ENCODE data around the gene TFR2. TPM values are rescaled to one million over a fixed set of nuclear protein-coding genes. Genes with fewer than 3 reads are reported as not detected.
"Not testable (repeated sequence)": the region's sequence is repeated elsewhere in the genome, so short reads cannot be mapped to it uniquely, and the experiment has no call there.

The TFR2 gene
- total RNA-seq, 2 donors from 2014 or later: 0.57 to 0.83 TPM

DNA sequence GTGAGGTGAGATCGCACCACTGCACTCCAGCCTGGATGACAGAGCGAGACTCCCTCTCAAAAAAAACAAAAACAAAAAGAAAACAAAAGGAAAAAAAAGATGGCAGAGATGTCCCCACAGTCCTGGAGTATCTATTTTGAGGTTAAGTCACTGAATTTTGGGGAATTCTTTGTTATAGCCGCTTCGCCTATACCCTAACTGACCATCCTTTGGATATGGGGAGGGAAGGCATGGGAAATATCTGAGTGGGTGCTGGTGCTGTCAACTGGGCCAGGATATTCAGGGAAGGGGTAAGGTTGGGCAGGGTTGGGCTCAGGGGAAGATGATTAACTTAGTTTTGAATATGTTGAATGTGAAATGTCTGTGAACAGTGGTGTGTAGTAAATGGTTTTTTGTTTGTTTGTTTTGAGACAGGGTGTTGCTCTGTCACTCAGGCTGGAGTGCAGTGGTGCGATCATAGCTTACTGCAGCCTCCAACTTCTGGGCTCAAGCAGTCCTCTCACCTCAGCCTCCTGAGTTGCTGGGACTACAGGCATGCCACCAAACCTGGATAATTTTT, 23.9 kb upstream of the TFR2 start:
- intact Hi-C loops (cut with DNase I): no loop called here
- no peak for DNase-seq (ENCODE audit: low spot score)

DNA sequence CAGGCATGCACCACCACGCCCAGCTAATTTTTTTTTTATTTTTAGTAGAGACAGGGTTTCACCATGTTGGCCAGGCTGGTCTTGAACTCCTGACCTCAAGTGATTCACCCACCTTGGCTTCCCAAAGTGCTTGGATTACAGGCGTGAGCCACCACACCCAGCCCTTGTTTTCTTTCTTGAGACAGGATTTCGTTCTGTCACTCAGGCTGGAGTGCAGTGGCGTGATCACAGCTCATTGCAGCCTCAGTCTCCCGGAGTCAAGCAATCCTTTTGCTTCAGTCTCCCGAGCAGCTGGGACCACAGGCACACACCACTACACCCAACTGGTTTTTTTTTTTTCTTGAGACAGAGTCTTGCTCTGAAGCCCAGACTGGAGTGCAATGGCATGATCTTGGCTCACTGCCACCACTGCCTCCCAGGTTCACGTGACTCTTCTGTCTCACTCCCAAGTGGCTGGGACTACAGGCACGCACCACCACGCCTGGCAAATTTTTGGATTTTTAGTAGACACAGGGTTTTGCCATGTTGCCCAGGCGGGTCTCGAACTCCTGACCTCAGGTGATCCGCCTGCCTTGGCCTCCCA, 20.9 kb upstream of the TFR2 start:
- DNase-seq (ENCODE audit: low spot score); intact Hi-C loops (cut with DNase I): not testable (repeated sequence)

DNA sequence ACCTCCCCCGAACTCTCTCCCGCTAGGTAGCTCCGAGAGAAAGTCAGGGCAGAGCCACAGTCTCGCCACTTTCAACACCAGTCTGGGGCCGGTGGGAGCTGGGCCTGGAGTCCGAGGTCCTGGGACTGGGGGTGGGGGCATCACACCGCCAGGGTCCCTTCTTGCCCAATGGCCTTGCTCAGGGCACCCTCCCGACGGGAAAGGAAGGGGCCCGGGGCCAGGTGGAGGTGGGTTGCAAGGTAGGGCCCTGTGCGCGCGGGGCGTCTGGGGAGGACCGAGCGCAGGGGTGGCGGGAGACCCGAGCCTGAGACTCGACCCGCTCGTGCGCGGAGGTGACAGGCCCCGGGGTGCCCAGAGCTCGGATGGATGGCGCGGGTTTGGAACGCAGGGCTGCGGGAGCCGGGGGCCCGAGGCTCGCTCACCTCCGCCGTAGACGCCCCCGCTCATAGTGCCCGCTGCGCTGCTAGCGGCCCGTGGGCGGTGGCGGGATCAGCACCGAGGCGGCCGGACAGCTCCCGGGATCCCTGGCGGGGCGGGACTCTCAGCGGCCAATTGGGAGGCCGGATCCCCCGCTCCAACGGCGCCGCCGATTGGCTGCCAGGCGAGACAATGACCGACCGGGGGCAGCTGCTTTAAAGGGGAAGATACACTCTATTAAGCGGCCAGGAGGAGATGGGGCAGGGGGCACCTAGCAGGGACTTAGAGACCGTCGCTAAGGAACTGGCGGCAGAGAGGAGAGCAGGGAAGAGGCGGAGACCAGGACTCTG, 14.7 kb upstream of the TFR2 start, which contains the start of gene ACTL6B:
Gene ACTL6B (minus strand): TSS at position 541 of the 767 bp plus-strand sequence. CDS start 94 bp downstream, at position 447.
- peak; percentile 90 for DNase-seq (ENCODE audit: low spot score)
- intact Hi-C loops (cut with DNase I): no loop called here

DNA sequence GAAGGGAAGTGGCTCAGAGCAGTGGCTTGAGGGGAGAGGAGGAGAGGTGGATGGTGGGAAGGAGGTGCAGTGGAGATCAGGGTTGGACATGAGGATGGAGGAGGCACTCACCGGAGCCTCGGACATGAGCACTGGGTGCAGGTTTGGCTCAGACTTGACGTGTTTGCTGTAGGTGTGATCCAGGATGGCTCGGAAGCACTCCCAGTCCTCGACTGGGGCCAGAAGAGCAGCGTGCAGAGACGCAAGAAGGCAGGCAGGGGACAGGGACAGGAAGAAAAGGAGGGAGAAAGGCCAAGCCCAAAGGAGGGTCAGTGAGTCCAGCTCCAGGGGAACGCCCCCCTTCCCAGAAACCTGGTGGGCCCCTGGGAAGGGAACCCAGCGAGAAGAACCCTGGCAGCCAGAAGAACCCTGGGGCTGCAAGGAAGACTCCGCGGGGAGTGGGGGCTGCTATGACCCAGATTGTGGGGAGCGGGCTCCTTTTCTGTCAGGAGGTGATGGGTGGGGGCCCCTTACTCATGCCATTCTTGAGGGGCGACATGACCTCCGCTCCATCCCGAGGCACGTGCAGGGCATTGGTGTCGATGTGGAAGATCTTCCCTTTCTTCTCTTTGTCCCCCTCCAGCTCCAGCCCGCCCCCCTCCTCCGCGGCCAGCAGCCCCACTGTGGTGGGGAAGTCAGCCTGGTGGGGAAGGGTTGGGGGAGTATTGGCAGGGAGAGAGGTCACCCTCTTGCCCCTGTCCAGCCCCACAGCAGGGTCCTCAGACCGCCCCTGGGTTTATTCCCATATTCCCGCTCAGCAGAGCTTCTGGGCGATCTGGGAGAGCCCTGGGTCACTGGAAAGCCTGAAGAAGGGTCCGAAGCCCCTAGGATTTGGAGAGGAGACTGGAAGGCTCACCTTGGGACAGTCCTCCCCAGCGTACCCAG, 13.8 kb upstream of the TFR2 start:
- intact Hi-C loops (cut with DNase I): no loop called here
- no peak for DNase-seq (ENCODE audit: low spot score)

DNA sequence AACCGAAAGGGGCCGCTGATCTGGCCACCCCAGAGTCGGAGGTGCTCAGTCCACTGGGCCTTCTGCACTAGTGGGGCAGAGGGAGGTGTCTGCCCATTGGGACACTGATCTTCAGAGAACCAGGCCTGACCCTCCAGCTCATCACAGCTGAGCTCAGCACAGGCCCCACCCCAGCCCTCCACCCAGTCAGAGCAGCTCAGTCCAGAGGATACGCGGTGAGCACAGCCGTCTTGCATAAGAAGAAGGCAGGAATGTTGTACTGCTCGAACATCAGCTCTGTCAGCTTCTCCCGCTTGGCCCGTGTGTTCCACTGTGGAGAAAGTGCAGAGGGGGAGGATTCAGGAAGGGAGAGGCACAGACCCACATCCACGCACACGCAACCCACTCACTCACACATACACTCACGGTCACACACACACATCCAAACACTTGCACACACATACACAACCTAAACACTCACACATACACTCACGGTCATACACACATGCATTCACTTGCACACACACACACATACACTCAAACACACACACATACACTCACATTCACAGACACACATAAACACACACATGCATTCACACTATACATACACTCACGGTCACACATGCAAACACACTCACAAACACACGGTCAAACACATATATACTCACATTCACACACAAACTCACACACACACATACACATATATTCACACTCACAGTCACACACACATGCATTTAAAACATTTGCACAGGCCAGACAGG, 8.6 kb upstream of the TFR2 start:
- no peak for DNase-seq (ENCODE audit: low spot score)
- intact Hi-C loops (cut with DNase I): no loop called here

DNA sequence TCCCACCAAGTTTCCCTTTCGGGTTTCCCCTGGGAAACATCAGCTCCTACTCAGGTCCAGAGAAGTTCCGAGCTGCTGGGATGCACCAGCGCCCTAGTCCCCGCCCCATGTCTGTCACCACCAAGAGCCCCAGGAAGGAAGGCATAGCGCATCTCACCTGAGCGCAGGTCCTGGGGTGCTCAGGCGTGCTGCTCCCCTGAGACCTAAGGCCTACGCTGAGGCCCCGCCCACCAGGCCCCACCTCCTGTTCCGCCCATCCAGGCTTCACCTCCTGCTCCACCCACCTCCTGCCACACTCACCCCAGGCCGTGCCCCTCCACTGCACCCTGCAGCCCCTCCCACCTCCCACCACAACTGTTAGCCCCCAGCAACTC, 1.2 kb upstream of the TFR2 start:
- no peak for DNase-seq (ENCODE audit: low spot score)
- intact Hi-C loops (cut with DNase I): no loop called here

DNA sequence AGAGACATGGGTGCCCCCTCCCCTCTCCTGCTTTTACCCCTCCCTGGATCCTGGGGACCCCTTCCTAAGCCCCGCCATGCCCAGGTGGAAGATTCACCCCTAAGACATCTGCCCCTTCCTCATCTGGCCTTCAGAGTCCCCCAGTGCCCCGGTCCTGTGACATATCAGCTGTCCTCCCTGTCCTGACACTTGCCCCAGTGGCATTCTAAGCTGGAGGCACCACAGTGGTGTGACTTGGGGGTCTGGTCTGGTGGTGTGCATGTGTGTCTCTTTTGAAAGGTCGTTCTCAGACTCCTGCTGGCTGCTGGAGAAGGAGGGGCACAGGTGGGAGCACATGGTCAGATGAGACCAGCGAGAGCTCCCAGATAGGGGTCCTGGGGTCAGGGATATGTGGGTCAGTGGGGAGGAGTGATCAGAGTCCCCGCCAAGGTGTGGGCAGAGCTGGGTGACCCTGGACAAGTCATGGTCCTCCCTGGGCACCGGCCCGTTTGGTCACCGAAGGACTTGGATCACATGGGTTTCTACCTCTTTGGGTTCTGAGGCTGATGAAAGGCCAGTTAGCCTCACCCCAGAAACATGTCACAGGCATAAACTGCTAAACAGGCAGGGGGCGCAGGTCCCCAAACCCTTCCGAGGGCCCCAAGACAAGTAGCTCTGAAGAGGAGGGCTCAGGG, 645 bp upstream of the TFR2 start:
- intact Hi-C loops (cut with DNase I): no loop called here
- DNase-seq (ENCODE audit: low spot score): no peak

DNA sequence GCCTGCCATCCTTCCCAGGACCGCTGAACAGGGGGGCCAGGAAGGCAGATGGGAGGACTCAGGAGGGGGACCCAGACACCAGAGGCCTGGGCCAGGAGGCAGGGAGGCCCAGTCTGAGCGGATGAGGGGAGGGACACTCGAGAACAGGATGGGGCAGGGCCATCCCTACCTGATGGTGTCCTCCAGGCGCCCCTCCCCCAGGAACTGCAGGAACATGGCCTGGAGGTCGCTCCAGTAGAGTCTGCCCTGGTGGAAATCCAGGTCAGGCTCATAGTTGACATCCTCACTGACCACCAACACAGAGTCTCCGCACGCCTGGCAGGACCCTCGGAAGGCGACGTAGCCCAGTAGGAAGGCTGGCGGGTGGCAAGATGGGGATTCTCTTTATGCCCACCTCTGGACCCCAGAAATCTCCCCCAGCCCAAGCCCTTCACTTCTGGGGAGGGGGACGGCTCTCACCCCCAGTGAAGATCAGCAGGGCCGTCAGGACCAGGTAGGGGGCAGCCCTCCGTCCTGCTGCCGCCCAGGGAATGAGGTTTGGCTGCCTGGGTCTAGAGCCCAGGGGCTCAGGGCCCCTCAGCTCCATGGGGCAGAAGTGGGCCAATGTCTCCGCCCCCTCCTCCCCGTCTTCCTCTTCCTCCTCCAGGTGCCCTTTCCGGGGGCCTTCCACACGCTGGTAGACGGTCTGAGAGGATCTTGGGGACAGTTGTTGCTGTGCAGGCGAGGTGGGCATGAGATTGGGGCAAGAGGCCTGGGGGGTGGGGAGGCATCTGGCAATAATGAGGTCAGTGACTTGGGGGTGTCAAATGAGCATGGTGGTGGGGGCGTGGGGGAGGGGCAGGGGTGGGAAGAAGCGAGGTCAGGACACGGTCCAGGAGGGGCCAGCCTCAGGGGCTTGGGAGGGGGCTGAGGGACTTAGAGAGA, 573 bp downstream of the TFR2 start:
- intact Hi-C loops (cut with DNase I): no loop called here
- DNase-seq (ENCODE audit: low spot score): no peak

DNA sequence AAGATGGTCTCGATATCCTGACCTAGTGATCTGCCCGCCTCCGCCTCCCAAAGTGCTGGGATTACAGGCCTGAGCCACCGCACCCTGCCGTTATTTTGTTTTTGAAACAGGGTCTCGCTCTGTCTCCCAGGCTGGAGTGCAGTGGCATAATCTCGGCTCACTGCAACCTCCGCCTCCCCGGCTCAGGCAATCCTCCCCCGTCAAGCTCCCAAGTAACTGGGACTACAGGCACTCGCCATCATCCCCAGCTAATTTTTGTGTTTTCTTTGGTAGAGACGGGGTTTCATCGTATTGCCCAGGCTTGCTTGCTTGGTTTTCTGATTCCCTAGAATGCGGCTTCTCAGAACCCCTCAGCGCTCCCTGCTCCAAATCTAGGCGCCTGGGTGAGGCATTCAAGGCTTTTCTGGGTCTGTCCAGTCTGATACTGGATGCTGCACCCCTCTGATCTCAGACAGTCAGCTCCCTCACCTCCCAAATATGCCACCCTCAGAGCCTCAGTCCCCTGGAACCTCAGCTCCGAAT, 1.3 kb downstream of the TFR2 start:
- no peak for DNase-seq (ENCODE audit: low spot score)
- intact Hi-C loops (cut with DNase I): no loop called here

DNA sequence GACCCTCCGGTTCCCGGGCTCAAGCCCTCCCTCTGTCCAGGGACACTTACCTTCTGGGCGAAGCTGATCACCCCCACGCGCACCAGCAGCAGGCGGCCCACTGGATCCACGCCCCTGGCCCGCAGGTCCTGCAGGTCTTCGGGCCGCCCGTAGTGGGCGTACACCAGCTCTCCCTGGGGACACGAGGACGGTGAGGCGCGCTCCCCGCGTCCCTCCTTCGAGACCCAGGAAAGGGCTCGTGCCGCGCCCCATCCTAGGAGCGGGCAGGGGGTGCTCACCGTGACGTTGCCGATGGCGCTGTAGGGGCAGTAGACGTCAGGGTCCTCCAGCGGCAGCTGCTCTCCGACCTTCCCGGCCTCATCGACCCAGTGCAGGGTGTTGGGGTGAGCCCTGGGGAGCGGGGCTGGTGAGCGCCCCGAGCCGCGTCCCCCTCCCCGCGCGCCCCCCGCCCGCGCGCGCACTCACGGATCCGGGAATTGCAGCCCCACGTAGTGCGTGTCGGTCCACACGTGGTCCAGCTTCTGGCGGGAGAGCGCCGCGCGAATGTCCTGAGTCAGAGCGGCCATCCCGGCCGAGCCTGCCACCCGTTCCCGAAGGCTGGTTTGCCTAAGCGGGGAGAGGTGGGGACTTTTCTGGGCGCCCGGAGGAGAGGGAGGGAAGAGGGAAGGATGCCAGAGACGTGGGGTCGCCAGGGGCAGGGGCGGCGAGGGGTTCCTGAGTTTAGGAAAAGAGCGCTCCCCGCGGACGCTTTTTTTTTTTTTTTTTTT, 8.2 kb downstream of the TFR2 start:
- intact Hi-C loops (cut with DNase I): no loop called here
- DNase-seq (ENCODE audit: low spot score): no peak

DNA sequence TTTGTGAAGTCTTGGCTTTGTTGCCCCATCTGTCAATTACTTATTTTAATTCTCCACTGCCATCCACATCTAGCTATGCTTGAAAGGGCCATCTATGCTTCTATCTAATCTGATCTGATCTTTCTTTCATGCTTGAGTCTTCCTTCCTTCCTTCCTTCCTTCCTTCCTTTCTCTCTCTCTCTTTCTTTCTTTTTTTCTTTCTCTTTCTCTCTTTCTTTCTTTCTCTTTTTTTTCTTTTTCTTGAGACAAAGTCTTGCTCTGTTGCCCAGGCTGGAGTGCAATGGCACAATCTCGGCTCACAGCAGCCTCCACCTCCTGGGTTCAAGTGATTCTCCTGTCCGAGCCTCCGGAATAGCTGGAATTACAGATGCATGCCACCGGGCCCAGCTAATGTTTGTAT, 11.3 kb downstream of the TFR2 start:
- intact Hi-C loops (cut with DNase I): no loop called here
- no peak for DNase-seq (ENCODE audit: low spot score)

DNA sequence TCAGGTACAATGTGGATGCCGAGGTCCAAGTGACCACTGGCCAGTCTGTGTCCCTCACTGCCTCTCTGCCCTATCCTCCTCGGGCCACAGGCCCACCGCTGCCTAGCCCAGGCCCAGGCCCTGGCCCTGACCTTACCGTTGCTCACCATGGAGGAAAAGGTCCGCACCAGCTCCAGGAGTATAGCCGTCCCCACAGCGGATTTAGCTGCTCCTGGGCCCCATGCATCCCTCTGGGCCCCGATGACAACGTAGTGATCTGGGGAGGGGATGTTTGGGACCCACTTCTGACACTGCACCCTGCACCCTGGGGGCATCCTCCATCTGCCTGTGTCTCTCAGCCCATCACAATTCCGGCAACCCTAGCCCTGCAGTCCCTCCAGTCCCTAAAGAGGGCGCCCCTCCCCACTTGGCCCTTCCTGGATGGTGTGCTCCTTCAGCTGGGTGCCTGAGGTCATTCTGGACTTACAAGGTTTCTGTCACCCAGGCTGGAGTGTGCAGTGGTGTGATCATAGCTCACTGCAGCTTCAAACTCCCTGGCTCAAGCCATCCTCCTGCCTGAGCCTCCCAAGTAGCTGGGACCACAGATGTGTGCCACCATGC, 12.1 kb downstream of the TFR2 start:
- intact Hi-C loops (cut with DNase I): no loop called here
- DNase-seq (ENCODE audit: low spot score): no peak

DNA sequence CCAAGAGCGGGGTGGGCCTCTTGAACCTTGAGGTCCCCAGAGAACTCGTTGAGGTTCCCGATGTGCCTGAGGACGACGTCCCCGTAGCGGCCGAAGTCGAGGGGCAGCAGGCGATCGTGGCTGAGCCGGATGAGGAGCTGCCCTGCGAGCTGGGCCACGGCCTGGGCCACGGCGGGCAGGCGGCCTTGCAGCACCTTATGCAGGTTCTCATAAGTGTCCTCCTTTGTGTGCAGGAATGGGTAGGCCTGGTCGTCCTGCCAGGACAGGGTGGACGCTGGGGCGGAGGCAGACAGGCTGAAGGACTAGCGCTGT, 14.2 kb downstream of the TFR2 start:
- intact Hi-C loops (cut with DNase I): no loop called here
- no peak for DNase-seq (ENCODE audit: low spot score)

DNA sequence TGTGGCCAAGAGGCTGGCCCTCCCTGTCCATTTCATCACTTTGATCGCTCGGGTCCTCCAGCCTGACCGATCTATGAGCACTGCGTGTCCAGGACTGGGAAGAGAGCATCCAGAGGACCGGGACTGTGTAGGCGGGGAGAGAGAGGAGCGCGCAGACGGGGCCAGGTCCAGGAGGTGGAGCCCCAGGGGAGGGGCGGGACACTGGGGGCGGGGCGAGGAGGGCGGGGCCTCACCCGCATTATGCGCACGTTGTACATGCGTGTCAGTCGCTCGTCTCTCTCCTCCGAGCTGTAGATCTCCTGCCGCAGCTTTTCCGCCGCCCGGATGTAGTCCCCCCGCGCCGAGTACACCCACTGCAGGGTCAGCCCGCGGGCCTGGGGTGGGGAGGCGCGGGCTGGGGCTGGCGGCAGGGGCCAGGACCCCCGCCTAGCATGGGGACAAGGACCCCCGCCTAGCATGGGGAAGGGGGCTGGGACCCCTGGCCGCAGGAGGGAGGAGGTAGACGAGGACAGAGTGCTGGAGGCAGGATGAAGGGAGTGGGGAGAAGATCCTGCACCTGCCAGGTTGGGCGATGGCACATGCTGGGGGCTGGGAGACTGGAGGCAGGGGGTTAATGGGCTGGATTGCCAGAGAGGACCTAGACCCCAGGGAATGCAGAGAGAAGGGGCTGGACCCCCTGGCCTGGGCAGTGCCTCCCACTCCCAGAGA, 14.7 kb downstream of the TFR2 start:
- peak; percentile 94 for DNase-seq (ENCODE audit: low spot score)
- intact Hi-C loops (cut with DNase I): no loop called here

DNA sequence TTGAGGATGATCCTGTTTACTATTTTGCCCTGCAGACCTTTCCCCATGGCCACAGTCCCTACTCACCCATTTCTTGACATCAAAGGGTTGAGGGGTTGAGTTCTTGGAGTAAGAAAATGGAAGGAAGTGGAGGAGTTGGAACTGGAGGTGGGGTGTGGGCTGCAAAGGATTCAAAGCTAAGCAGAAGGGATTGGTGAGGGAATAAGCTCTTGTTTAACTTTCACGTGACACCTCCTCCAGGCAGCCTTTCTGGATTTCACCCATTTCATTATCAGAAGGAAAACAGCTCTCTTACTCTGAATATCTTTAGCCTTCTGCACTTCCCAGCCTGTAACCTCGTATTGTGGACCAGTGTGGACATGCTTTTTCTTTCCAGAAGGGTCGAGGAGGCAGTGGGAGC, 15.3 kb downstream of the TFR2 start:
- no peak for DNase-seq (ENCODE audit: low spot score)
- intact Hi-C loops (cut with DNase I): no loop called here
